Fibroblast of lung (primary cell): ENCODE results near the gene CHSY1.

ENCODE experiments used
- EZH2 ChIP-seq: IDR thresholded peaks from 2 replicates; pipeline ENCODE4 v1.5.1; 2012; ENCODE audit warnings: low read length, control low read depth, mild to moderate bottlenecking; ENCODE audit errors: missing control alignments
- TF ChIP-seq, protein P1 (sequence below), 2 donors: IDR thresholded peaks in 1 of 2; conservative IDR thresholded peaks in 1 of 2; 1 replicate in 1 of 2; 2 replicates in 1 of 2; pipeline ENCODE4 v1.5.1; 2011 to 2012; ENCODE audit warnings: low read length in 2 of 2, control low read depth in 1 of 2, inconsistent platforms in 1 of 2, low read depth in 1 of 2, mild to moderate bottlenecking in 1 of 2

DNA sequence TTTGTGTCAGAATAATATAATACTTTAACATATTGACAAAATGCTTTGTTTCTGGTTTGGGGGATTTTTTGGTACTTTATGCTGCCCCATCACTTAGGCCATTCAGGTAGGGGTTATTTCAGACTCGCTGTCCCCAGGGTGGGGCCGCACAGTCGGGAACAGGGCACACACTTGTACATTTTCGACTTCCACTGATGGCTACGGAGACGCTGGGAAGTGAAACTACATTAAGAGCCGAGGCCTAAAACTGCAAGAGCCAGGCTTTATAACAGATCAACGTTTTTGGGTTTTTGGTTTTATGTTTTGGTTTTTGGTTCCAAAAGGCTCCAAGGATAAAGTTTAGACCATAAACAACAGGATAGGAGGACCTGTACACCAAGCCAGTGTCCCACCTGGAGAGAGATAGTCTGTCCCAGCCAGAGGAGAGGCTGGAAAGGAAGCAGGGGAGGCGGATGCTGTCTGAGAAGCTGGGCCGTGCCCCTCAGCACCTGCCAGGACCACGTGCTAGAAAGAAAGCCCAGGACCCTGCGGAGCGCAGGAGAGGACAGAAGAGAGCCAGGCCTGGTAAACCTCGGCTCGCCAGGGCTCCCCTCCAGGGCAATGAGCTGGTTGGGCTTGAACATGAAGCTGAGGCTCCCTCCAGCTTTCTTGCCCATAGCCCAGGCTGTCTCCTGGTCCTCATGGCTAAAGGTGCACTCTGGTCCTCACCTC, 111.7 kb downstream of the CHSY1 start:
- TF ChIP-seq, protein P1, sequence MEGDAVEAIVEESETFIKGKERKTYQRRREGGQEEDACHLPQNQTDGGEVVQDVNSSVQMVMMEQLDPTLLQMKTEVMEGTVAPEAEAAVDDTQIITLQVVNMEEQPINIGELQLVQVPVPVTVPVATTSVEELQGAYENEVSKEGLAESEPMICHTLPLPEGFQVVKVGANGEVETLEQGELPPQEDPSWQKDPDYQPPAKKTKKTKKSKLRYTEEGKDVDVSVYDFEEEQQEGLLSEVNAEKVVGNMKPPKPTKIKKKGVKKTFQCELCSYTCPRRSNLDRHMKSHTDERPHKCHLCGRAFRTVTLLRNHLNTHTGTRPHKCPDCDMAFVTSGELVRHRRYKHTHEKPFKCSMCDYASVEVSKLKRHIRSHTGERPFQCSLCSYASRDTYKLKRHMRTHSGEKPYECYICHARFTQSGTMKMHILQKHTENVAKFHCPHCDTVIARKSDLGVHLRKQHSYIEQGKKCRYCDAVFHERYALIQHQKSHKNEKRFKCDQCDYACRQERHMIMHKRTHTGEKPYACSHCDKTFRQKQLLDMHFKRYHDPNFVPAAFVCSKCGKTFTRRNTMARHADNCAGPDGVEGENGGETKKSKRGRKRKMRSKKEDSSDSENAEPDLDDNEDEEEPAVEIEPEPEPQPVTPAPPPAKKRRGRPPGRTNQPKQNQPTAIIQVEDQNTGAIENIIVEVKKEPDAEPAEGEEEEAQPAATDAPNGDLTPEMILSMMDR (conservative IDR thresholded peaks at IDR 0.05 in 1 of 2, IDR thresholded peaks at IDR 0.05 in 1 of 2; ENCODE audit: low read depth in 1 of 2, low read length in 2 of 2): no peak
- no peak for TF ChIP-seq EZH2
